ENCODE results near the gene REC8.

GRCh38 chr14:24144451-24144850, 27.4 kb upstream of the REC8 start:
- TF ChIP-seq GATA2 (IDR thresholded peaks at IDR 0.05; ENCODE audit: low read depth, low read length), result no peak
- TF ChIP-seq GATA3 (IDR thresholded peaks at IDR 0.05; ENCODE audit: low read depth, low read length), result no peak

Measured in SH-SY5Y (cell line).